GM18951 (cell line): ENCODE measurements around the gene TMUB2.

ENCODE experiments used
- POLR2A ChIP-seq: IDR thresholded peaks from 4 replicates; pipeline ENCODE4 v1.6.1; 2011; ENCODE audit warnings: mild to moderate bottlenecking; ENCODE audit not compliant: insufficient read length, insufficient read depth; ENCODE audit errors: extremely low read depth
- in situ Hi-C: fragments of 300-500 bp; cut with MboI; formaldehyde crosslinking; loops from one replicate; pipeline ENCODE4 v1.12.0; 2022; ENCODE audit warnings: low sequenced_read_pairs, mixed read lengths, inconsistent platforms; ENCODE audit not compliant: unreplicated experiment

Gene TMUB2

GRCh38 chr17:44164476-44164875, 22.3 kb upstream of the TMUB2 start:
- in situ Hi-C loops, result no loop called here

GRCh38 chr17:44167181-44167861, 19.5 kb upstream of the TMUB2 start:
- no peak for TF ChIP-seq POLR2A
- in situ Hi-C loops, result no loop called here

More at GRCh38 chr17:44164476-44164875, 22.3 kb upstream of the TMUB2 start:
- no peak for TF ChIP-seq POLR2A

DNA sequence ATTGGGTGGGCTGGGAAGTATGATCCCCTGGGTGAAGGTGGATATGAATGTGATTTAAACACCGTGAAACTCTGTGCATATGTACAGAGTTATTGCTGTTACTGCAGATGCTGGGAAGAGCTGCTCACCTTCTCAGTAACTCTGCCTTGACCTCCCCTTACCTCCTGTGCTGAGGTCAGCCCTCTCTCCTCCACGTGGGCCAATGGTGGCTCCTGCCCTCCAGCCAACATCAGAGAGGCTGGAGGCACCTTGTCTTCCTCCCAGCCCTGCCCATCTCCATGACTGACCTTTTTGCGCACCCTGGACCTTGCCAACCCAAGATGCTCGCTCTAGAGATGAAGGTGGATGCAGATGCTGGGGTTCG, 16.7 kb upstream of the TMUB2 start:
- in situ Hi-C loops, result no loop called here
- no peak for TF ChIP-seq POLR2A

DNA sequence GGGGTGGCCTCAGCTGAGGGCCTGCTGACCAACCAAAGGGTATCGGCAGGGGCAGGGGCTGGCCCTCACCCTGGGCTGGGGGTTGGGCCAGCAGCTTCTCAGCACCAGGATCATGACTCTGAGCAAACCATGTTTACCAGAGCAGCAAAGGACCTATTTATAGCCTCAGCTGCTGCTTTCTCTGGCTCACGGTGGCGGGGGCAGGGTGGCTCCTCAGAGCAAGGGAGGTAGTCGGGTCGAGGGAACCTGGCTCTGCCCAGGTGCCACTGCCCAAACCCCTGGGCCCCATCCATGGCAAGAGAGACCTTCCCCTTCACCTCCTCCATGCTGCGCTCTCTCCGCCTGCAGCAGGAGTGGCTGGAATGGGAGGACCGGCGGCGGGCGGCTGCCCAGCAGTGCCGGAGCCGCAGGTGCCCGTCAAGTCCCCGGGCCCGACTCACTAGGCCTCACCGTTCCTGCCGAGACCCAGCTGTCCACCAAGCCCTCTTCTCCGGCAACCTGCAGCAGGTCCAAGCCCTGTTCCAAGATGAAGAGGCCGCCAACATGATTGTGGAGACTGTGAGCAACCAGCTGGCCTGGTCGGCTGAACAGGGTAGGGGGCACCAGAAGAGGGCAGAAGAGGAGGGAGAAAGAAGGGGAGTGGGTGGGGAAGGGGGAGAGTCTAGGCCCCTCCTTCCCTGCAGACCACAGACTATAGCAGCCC, 16.1 kb upstream of the TMUB2 start, which contains the start of gene ASB16:
TSS of gene ASB16 (plus strand) at position 206 of the 703 bp plus-strand sequence. CDS start at position 292, 86 bp downstream.
- no peak for TF ChIP-seq POLR2A
- in situ Hi-C loops, result no loop called here

GRCh38 chr17:44171931-44172455, 14.8 kb upstream of the TMUB2 start:
- in situ Hi-C loops, result no loop called here
- no peak for TF ChIP-seq POLR2A

DNA sequence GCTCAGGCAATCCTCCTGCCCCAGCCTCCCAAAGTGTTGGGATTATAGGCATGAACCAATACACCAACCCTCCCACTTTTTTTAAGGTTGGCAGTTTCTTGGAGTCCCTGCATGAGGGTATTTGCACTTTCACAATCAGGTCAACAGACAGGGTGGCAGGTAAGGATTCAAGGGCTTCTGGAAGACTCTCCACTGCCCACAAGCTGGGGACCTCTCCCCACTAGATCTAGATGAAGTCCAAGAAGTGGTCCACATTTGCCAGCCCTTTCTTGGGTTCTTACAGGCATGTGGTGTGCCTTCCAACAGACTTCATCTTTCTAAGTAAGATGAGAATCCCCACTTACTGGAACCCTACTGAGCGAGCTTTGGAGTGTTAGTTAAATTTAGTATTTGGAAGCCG, 12.3 kb upstream of the TMUB2 start:
- no peak for TF ChIP-seq POLR2A
- in situ Hi-C loops, result no loop called here

DNA sequence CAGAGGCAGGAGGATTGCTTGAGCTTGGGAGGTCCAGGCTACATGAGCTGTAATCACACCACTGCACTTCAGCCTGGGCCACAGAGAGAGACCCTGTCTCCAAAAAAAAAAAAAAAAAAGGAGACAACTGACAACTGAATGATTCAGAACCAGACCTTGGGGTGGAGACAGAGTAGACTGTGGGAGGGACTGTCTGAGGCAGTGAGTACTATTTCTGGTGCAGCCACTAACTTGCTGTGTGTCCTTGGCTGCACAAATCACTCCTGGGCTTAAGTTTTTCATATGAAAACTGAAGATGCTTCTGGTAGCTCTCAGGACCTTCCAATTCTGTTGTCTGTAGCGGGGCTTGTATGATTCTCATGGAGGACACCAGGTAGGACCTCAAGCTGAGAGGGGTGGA, 10.5 kb upstream of the TMUB2 start:
- in situ Hi-C loops, result no loop called here
- no peak for TF ChIP-seq POLR2A

DNA sequence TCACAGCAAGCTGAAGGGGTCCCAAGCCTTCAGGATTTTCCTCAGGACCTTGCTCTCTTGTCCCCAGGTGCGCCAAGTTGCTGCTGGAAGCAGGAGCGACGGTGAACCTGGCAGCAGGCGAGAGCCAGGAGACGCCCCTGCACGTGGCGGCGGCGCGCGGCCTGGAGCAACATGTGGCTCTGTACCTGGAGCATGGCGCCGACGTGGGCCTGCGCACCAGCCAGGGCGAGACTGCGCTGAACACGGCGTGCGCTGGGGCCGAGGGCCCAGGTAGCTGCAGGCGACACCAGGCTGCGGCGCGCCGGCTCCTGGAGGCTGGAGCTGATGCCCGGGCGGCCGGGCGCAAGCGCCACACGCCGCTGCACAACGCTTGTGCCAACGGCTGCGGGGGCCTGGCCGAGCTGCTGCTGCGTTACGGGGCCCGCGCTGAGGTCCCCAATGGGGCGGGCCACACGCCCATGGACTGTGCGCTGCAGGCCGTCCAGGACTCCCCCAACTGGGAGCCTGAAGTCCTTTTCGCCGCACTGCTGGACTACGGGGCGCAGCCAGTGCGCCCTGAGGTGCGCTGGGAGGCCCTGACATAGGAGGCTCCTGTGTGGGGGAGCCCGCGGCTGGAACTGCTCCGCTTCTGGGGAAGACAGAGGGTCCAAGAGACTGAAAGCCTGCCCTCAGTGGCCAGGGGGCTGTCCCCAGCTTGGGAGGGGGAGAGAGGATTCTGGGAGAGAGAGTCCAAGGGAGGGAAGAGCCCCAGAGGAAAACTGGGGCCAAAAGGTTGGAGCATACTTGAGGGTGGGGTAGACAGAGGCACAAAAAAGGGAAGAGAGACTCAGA, 9.9 kb upstream of the TMUB2 start:
- TF ChIP-seq POLR2A, result no peak
- in situ Hi-C loops, result no loop called here

- TF ChIP-seq POLR2A, result no peak
- in situ Hi-C loops, result no loop called here
Measured at GRCh38 chr17:44177640-44178039, 9.1 kb upstream of the TMUB2 start.

DNA sequence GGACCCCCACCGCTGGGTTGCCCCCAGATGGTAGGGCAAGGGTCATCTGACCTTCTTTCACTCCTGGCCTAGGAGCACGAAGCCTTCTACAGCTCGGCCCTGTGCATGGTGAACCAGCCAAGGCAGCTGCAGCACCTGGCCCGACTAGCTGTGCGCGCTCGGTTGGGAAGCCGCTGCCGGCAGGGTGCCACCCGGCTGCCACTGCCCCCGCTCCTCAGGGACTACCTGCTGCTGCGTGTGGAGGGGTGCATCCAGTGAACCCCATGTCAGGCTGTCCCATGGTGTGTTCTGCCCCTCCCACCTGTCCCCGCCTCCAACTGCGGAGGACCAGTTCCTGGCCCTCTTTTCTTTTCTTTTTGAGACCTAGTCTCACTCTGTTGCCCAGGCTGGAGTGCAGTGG, 8.6 kb upstream of the TMUB2 start:
- TF ChIP-seq POLR2A, result no peak
- in situ Hi-C loops, result no loop called here

GRCh38 chr17:44183024-44183423, 3.7 kb upstream of the TMUB2 start:
- TF ChIP-seq POLR2A, result no peak
- in situ Hi-C loops, result no loop called here

GRCh38 chr17:44184212-44184810, 2.5 kb upstream of the TMUB2 start:
- no peak for TF ChIP-seq POLR2A
- in situ Hi-C loops, result no loop called here
